Hepatocyte (in vitro differentiated cells): Measurements from ENCODE around the gene HADH.

Experiments used
- CTCF ChIP-seq: fragments of 200-600 bp; sonication (generic); IDR thresholded peaks from 2 replicates; pipeline ENCODE4 v1.5.1; 2016; ENCODE audit warnings: antibody characterized with exemption, mild to moderate bottlenecking; ENCODE audit not compliant: poor library complexity
- EZH2phosphoT487 ChIP-seq: fragments of 200-600 bp; sonication (generic); IDR thresholded peaks from one replicate; pipeline ENCODE4 v1.6.1; 2018; ENCODE audit warnings: antibody characterized with exemption, mild to moderate bottlenecking, low read depth, moderate library complexity; ENCODE audit not compliant: unreplicated experiment, severe bottlenecking

- TF ChIP-seq CTCF: no peak
- no peak for TF ChIP-seq EZH2phosphoT487
Measured at GRCh38 chr4:107977966-107978705, 11.6 kb upstream of the HADH start.
